ENCODE data around the gene UGT1A4. TPM values are rescaled to one million over a fixed set of nuclear protein-coding genes. Genes with fewer than 3 reads are reported as not detected.

UGT1A4 gene
- total RNA-seq, 2 donors from 2014 or later = 2.2 to 4.0 TPM

DNA sequence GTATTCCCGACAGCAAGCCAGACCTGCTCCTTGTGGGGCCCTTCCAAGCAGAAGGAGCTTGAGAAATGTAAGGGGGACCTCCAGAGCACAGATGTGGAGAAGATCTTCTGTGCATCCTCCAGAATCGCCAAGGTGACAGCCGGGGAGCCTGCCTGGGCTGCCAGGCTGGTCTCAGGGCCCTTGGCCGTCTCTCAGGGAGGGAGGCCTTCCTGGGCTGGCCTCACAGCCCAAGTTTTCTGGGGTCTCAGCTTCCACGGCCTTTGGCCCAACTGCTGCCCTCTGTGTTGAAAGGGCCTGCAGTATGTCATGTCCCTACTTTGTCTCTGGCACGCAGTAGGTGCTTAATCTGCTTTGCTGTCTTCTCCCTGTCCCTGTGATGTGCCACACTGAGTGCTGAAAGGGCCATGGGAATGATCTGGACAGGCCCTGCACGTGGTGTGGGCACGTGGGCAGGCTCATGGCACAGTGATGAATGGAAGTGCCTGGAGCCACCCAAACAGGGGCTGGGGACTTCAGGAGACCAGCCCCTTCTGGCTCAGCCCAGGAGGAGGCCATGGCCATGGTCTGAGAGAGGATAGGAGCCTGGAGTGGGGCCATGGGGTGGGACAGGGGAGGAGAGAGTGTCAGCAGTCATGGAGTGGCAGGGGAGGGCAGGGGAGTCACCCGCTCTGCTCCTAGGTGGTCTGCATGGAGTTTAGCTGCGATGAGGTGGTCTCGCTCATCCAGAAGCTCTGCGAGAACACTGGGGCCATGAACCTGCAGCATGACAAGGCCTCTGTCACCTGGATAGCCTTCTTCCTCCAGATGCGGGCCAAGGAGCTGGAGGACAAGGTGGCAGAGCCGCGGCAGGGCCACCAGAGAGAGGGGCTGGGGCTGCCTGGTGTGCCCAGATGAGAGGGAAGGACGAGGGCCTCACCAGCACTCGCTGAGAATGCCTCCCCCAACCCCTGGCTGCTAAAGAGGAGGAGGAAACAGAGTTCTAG, 100.4 kb downstream of the UGT1A4 start:
- intact Hi-C loops (cut with DNase I, micrococcal nuclease) = no loop called here
- DNase-seq (no peak), ATAC-seq (no peak)

DNA sequence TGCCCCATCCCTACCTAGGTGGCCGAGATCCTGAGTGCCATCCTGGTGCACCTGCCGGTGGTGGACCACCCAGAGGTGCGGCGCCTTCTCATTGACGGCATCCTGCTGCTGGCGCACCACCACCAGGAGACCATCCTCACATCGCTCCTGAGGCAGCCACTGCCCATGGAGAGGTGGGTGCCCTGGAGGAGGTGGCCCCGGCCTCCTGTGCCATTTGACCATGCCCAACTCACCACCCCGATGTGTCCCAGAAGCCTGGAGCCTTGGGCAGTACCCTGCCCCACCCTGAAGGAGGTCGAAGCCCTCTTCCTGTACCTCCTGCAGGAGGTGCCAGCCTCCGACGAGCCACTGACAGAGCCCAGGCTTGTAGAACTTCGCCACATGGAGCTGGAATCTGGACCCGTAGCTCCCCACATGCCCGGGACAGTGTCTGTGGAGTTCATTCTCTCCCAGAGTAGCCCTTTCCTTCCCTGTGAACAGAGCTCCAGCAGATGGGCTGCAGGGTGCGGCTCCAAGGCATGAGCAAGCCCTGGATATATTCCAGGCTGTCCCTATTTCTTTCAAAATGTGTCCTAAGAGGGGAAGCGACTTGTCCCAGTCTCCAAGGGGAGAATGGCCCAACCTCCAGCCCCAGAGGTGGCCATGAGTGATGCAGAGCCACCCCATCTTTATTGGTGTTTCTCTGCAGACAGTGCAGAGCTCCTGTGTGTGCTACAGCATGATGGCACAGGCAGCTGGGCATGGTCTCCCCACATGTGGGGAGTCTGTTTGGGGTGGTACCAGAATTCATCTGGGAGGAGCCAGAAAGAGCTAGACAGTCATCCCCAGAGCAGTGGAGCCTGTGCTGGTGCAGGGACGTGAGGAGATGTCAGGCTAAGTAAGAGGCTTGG, 101.6 kb downstream of the UGT1A4 start:
- no peak for ATAC-seq
- intact Hi-C loops (cut with DNase I, micrococcal nuclease) = no loop called here
- no peak for DNase-seq

DNA sequence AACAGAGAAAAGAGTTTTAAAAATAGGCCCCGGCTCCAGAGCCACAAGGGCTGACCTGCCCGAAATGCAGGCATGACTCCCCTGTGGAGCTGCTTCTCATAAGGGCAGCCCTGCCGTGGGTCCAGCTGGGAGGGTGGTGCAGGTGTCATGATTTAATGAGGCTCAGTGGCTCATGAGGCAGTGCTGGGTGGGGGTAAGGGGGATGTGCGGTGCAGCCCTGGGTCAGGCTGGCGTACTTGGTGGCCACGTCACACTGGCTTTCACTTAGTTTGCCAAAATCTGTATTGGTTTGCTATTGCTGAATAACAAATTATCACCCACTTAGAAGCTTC, 102.2 kb downstream of the UGT1A4 start:
- DNase-seq = no peak
- intact Hi-C loops (cut with DNase I, micrococcal nuclease) = no loop called here
- no peak for ATAC-seq

DNA sequence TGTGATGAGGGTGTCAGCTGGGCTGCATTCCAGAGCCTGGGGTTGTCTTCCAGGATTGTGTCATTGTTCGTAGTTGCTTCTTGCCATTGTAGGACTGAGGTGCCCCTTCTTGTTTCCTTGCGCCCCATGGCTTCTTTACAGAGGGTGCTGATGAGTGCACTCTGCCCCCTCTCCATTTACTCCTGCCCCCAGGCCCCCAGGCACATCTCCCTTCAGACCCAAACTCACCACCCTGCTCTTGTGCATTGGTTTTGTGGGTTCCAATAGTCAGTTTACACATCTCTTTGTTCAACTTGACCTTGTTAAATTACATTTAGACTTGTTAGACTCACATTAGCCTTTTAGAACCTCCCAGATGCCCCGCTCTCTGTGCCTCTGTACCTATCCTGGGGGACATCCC, 102.7 kb downstream of the UGT1A4 start:
- DNase-seq (no peak), ATAC-seq (no peak)
- intact Hi-C loops (cut with DNase I, micrococcal nuclease) = no loop called here

DNA sequence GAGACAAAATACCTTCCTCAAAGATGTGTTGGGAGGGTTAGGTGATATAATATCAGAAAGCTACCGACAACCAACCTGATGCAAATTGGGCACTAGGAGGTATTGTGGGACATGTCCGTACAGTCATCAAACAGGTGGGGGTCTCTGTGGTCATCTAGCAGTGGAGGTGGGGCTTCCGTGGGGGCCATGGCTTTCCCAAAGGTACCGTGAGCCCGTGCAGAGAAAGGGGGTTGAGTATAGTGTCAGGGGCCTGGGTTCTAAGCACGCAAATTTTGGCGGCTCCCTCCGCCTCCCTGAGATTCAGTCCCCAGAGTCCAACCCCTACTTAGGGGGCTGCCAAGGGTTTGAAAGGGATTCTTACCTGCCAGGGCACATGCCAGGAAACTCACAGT, 103.2 kb downstream of the UGT1A4 start:
- DNase-seq (no peak), ATAC-seq (no peak)
- intact Hi-C loops (cut with DNase I, micrococcal nuclease) = no loop called here

DNA sequence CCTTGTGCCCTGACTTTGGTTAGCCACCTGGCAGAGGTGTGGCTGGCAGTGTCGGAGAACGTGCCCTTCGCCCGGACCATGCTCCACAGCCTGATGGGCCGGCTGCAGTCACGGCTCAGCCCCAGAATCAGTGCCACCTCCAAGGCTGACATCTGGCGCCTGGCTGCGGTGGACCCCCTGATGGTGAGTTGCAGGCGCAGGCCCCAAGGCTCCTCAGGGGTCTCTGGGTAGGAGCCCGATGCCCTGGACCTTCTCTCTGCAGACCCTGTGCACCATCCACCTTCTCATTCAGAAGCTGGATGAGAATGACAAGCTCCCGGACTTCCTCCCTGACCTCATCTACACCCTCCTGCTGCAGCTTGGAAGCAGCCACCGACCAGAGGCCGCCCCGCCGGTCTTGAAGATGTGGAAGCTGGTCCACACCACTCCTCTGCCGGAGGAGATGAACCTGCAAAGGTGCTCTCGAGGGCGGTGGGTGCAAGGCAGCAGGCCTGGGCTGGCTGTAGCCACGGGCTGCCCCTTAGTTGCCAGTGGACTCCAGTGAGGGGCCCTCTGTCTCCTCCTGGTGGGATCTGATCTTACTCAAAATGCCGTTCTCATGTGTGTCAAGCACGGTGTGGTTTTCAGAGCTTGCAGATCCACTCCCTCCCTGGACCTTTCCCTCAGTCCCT, 103.7 kb downstream of the UGT1A4 start:
- intact Hi-C loops (cut with DNase I, micrococcal nuclease) = no loop called here
- DNase-seq (no peak), ATAC-seq (no peak)

Other genes with a start within 250 kb of the UGT1A4 start
- gene USP40, start 152.0 kb upstream of the UGT1A4 start, total RNA-seq = 10 to 100 TPM; 26.4 to 27.9 TPM
- gene UGT1A8, start 101.1 kb upstream of the UGT1A4 start, total RNA-seq = 10 to 100 TPM; 19.3 to 25.1 TPM
- gene UGT1A10, start 82.3 kb upstream of the UGT1A4 start, total RNA-seq = 100 to 1,000 TPM in 1 of 2 donors, 10 to 100 TPM in 1; 84.8 to 112 TPM
- 1 to 10 TPM; 4.1 to 5.2 TPM for gene UGT1A9, start 46.8 kb upstream of the UGT1A4 start, total RNA-seq
- gene UGT1A7, start 36.8 kb upstream of the UGT1A4 start, total RNA-seq = 1 to 10 TPM; 5.6 to 6.8 TPM
- 10 to 100 TPM in 1 of 2 donors, 1 to 10 TPM in 1; 6.4 to 10.2 TPM for gene UGT1A6, start 25.8 kb upstream of the UGT1A4 start, total RNA-seq
- 1 to 10 TPM; 2.1 to 3.7 TPM for gene UGT1A5, start 5.8 kb upstream of the UGT1A4 start, total RNA-seq
- 1 to 10 TPM; 2.0 to 3.0 TPM for gene UGT1A3, start 10.3 kb downstream of the UGT1A4 start, total RNA-seq
- gene UGT1A1, start 41.5 kb downstream of the UGT1A4 start, total RNA-seq = 10 to 100 TPM in 1 of 2 donors, 1 to 10 TPM in 1; 4.0 to 13.6 TPM
- under 1 TPM in 1 of 2 donors, not detected in 1; 0.24 TPM for gene MROH2A, start 59.6 kb downstream of the UGT1A4 start, total RNA-seq
- gene HJURP, start 135.8 kb downstream of the UGT1A4 start, total RNA-seq = 1 to 10 TPM; 1.7 to 6.3 TPM
- gene TRPM8, start 198.6 kb downstream of the UGT1A4 start, total RNA-seq = not detected

Data from left colon (tissue), 2 donors.